SK-N-MC (cell line): ENCODE data around the gene MMP25.

Source experiments
- EZH2 ChIP-seq: fragments of 200-600 bp; sonication (generic); IDR thresholded peaks from one replicate; pipeline ENCODE4 v1.6.1; 2017; ENCODE audit warnings: antibody characterized with exemption
- FOXP2 ChIP-seq: optimal IDR thresholded peaks from 2 replicates; pipeline ENCODE3; 2011; ENCODE audit warnings: mild to moderate bottlenecking, moderate library complexity; ENCODE audit not compliant: insufficient read depth; ENCODE audit errors: extremely low read length, control extremely low read depth
- POLR2AphosphoS5 ChIP-seq: IDR thresholded peaks from 2 replicates; pipeline ENCODE4 v1.6.1; 2012; ENCODE audit warnings: mild to moderate bottlenecking, low read depth, low read length, borderline replicate concordance

- TF ChIP-seq EZH2 (no peak), POLR2AphosphoS5 (no peak), FOXP2 (no peak)
These were observed 35.9 kb upstream of the MMP25 start for GRCh38 chr16:3010510-3010909.
